ENCODE measurements around the gene TRPM2.

The TRPM2 gene

DNA sequence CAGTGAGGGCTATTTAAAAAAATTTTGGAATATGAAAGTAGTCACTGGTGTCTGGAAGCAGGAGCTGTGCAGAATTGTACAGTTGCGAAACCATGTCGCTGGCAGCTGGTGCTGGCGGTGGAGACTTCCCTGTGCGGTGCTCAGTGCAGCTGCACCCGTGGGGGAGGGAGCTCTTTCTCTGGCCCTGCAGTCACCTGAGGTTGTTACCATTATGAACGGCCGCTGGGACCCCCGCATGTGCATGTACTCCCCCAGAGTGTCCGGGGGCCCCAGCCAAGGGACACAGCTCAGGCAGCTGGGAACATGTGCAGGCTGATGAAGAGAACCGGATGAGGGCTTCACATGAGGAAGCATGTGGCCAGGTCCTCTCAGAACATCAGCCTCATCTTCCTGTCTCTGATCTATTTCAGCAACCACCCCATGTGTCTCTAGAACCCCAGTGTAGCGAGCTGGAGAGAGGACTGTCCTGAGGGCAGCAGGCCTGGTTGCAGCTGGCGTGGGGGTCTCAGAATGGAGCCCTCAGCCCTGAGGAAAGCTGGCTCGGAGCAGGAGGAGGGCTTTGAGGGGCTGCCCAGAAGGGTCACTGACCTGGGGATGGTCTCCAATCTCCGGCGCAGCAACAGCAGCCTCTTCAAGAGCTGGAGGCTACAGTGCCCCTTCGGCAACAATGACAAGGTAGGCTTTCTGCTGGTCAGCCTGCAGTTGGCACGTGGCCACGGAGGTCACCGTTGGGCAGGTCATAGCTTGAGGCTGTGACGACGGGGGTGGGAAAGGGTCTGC is at the start of gene TRPM2:
TSS of gene TRPM2 (plus strand) at position 431 of the 780 bp plus-strand sequence. CDS start at position 511, 80 bp downstream.
- no peak for DNase-seq

GRCh38 chr21:44304011-44304616 is 49.3 kb upstream of the TRPM2 start:
- DNase-seq, result no peak
- TF ChIP-seq GATA1 (IDR thresholded peaks at IDR 0.05; ENCODE audit: low read depth, low read length) (no peak), POLR2A (IDR thresholded peaks at IDR 0.05; ENCODE audit: low read length) (no peak)

More for the DNA sequence above, at the start of gene TRPM2:
- TF ChIP-seq GATA1 (IDR thresholded peaks at IDR 0.05; ENCODE audit: low read depth, low read length) (no peak), POLR2A (IDR thresholded peaks at IDR 0.05; ENCODE audit: low read length) (no peak)

DNA sequence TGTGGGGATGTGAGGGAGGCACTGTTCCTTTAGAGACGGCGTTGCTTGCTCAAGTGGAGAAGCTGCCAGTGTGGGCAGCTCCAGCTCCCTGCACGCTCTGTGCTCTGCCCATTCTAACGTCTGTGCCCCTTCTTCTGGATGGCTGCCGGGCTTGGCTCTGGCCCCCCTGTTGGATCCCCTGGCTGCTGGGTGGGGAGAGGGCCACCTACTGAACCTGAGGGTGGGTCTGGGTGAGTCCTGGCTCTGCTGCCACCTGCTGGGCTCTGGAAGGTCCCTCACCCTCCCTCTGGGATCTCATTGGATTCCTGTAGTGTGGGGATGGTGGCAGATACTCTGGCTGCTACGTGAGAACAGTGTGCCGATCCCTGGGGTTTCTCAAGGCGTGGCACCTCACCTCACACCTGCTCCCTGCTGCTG is 48.5 kb upstream of the TRPM2 start:
- DNase-seq, result peak; percentile 33 to 53
- no peak for TF ChIP-seq GATA1 (IDR thresholded peaks at IDR 0.05; ENCODE audit: low read depth, low read length)

- no peak for DNase-seq
- TF ChIP-seq POLR2A (IDR thresholded peaks at IDR 0.05; ENCODE audit: low read length) (no peak), GATA1 (IDR thresholded peaks at IDR 0.05; ENCODE audit: low read depth, low read length) (no peak)
Observed at GRCh38 chr21:44305691-44306090, 47.7 kb upstream of the TRPM2 start.

- TF ChIP-seq GATA1 (IDR thresholded peaks at IDR 0.05; ENCODE audit: low read depth, low read length) (no peak), POLR2A (IDR thresholded peaks at IDR 0.05; ENCODE audit: low read length) (no peak)
- no peak for DNase-seq
Observed at GRCh38 chr21:44306936-44307704, 46.3 kb upstream of the TRPM2 start.

GRCh38 chr21:44310628-44311507 is 42.6 kb upstream of the TRPM2 start:
- TF ChIP-seq POLR2A (IDR thresholded peaks at IDR 0.05; ENCODE audit: low read length), result no peak
- TF ChIP-seq GATA1 (IDR thresholded peaks at IDR 0.05; ENCODE audit: low read depth, low read length), result no peak
- DNase-seq, result no peak

GRCh38 chr21:44312089-44312488 is 41.3 kb upstream of the TRPM2 start:
- TF ChIP-seq GATA1 (IDR thresholded peaks at IDR 0.05; ENCODE audit: low read depth, low read length) (no peak), POLR2A (IDR thresholded peaks at IDR 0.05; ENCODE audit: low read length) (no peak)
- no peak for DNase-seq

DNA sequence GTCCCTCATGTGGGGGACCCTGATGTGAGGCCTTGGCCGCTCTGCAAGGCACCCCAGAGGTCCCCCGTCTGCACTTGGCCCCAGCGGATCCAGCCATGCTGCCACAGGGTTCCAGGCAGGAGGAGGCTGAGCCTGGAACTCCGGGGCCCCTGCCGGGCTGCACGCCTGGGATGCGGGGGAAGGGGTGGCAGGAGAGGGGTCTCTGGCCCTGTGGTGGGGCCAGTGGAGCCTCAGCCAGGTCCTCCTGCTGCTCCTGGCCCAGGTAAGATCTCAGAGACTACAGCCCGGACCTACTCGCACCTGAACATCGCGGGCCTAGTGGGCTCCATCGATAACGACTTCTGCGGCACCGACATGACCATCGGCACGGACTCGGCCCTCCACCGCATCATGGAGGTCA is 40.7 kb upstream of the TRPM2 start:
- no peak for DNase-seq
- no peak for TF ChIP-seq POLR2A (IDR thresholded peaks at IDR 0.05; ENCODE audit: low read length)
- no peak for TF ChIP-seq GATA1 (IDR thresholded peaks at IDR 0.05; ENCODE audit: low read depth, low read length)

GRCh38 chr21:44313451-44313850 is 40.0 kb upstream of the TRPM2 start:
- DNase-seq, result no peak
- TF ChIP-seq POLR2A (IDR thresholded peaks at IDR 0.05; ENCODE audit: low read length), result no peak
- TF ChIP-seq GATA1 (IDR thresholded peaks at IDR 0.05; ENCODE audit: low read depth, low read length), result no peak

GRCh38 chr21:44314128-44314527 is 39.3 kb upstream of the TRPM2 start:
- no peak for TF ChIP-seq POLR2A (IDR thresholded peaks at IDR 0.05; ENCODE audit: low read length)
- TF ChIP-seq GATA1 (IDR thresholded peaks at IDR 0.05; ENCODE audit: low read depth, low read length), result no peak
- DNase-seq, result no peak

- TF ChIP-seq GATA1 (IDR thresholded peaks at IDR 0.05; ENCODE audit: low read depth, low read length) (no peak), POLR2A (IDR thresholded peaks at IDR 0.05; ENCODE audit: low read length) (no peak)
Observed at GRCh38 chr21:44314561-44314960, 38.9 kb upstream of the TRPM2 start.

DNA sequence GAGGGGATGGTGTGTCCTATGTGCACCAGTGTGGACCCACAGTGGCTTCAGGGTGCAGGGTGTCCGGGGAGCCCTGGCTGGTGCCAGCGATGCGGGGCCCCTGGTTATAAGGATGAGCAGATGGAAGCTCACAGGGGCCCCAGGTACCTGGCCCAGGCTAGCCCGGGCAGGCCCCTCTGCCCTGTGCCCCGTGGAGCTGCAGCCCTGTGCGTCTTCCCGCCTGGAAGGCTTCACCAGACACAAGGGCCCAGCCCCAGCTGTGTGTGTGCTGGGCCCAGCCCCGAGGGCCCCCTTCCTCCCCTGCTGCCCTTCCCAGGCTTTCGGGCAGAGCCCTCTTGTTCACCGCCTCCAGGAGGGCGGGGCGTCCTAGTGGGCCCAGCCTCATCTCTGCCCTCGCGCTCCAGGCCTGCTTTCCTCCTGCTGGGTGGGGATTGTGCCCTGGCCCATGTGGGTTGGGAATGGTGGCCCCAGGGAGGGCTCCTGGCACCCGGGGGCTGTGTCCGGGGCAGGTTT is 37.7 kb upstream of the TRPM2 start:
- no peak for TF ChIP-seq POLR2A (IDR thresholded peaks at IDR 0.05; ENCODE audit: low read length)
- TF ChIP-seq GATA1 (IDR thresholded peaks at IDR 0.05; ENCODE audit: low read depth, low read length), result no peak
- DNase-seq, result no peak

More at GRCh38 chr21:44314561-44314960, 38.9 kb upstream of the TRPM2 start:
- no peak for DNase-seq

GRCh38 chr21:44316277-44316900 is 37.0 kb upstream of the TRPM2 start:
- DNase-seq, result no peak
- no peak for TF ChIP-seq POLR2A (IDR thresholded peaks at IDR 0.05; ENCODE audit: low read length)
- TF ChIP-seq GATA1 (IDR thresholded peaks at IDR 0.05; ENCODE audit: low read depth, low read length), result no peak
